Endothelial cell (in vitro differentiated cells): ENCODE measurements around the gene SLC9A3. TPM values are rescaled to one million over a fixed set of nuclear protein-coding genes. Genes with fewer than 3 reads are reported as not detected.

ENCODE experiments used
- DNase-seq: peaks from one replicate; pipeline ENCODE4 v3.0.0; 2021; ENCODE audit warnings: low spot score
- H3K27ac Mint-ChIP-seq: one replicate; pipeline ENCODE4 v1.8.0; 2021; ENCODE audit warnings: mixed read lengths, inconsistent platforms; ENCODE audit not compliant: unreplicated experiment
- H3K27me3 Mint-ChIP-seq: one replicate; pipeline ENCODE4 v1.8.0; 2021; ENCODE audit warnings: mild to moderate bottlenecking, moderate library complexity, mixed read lengths, inconsistent platforms; ENCODE audit not compliant: unreplicated experiment
- H3K36me3 Mint-ChIP-seq: one replicate; pipeline ENCODE4 v1.8.0; 2021; ENCODE audit warnings: mild to moderate bottlenecking, low read depth, mixed read lengths, inconsistent platforms; ENCODE audit not compliant: unreplicated experiment
- H3K4me1 Mint-ChIP-seq: one replicate; pipeline ENCODE4 v1.8.0; 2021; ENCODE audit warnings: mild to moderate bottlenecking, mixed read lengths, inconsistent platforms; ENCODE audit not compliant: unreplicated experiment
- H3K4me3 Mint-ChIP-seq: one replicate; pipeline ENCODE4 v1.8.0; 2021; ENCODE audit warnings: mild to moderate bottlenecking, mixed read lengths, inconsistent platforms; ENCODE audit not compliant: unreplicated experiment
- H3K9me3 Mint-ChIP-seq: one replicate; pipeline ENCODE4 v1.8.0; 2021; ENCODE audit warnings: mixed read lengths, inconsistent platforms; ENCODE audit not compliant: unreplicated experiment
- CTCF ChIP-seq: fragments of 200-600 bp; sonication (generic); IDR thresholded peaks from one replicate; pipeline ENCODE4 v1.5.0; 2021; ENCODE audit warnings: antibody characterized with exemption; ENCODE audit not compliant: unreplicated experiment
- total RNA-seq: library from RNA; stranded (reverse); fragmentation: NEBNext Ultra II Directional; extraction: Animal tissue kit (Norgen Biotek cat#: 25700); gene quantifications from one replicate; pipeline ENCODE4 v1.2.1, GENCODE V29; 2021; ENCODE audit not compliant: unreplicated experiment

Gene SLC9A3
- total RNA-seq, 1 donor from 2014 or later: 1.1 TPM

GRCh38 chr5:462051-462481, 62.2 kb downstream of the SLC9A3 start:
- no peak for TF ChIP-seq CTCF
- DNase-seq: no peak
- H3K36me3 Mint-ChIP-seq: peaks cover 46% of the 10 kb centered on the region
- H3K27me3 Mint-ChIP-seq: peaks cover 3% of the 10 kb centered on the region
- H3K4me1 Mint-ChIP-seq: no peaks in the 10 kb centered on the region
- no peak overlapping the region for H3K4me3 Mint-ChIP-seq
- no peaks in the 10 kb centered on the region for H3K9me3 Mint-ChIP-seq
- H3K27ac Mint-ChIP-seq: no peak overlapping the region

- no peak for TF ChIP-seq CTCF
- Mint-ChIP-seq H3K27ac (no peak overlapping the region), H3K36me3 (peaks cover 44% of the 10 kb centered on the region), H3K4me3 (no peak overlapping the region), H3K9me3 (no peaks in the 10 kb centered on the region), H3K4me1 (no peaks in the 10 kb centered on the region), H3K27me3 (peaks cover 2% of the 10 kb centered on the region)
- DNase-seq: no peak
Measured at GRCh38 chr5:460273-460625, 64.0 kb downstream of the SLC9A3 start.

- H3K4me1 Mint-ChIP-seq: no peaks in the 10 kb centered on the region
- no peak for DNase-seq
Measured at GRCh38 chr5:459562-460272, 64.5 kb downstream of the SLC9A3 start.

GRCh38 chr5:458547-459353, 65.5 kb downstream of the SLC9A3 start:
- Mint-ChIP-seq H3K36me3 (peaks cover 51% of the 10 kb centered on the region), H3K27me3 (peaks cover 2% of the 10 kb centered on the region), H3K9me3 (no peaks in the 10 kb centered on the region), H3K27ac (no peak overlapping the region), H3K4me3 (no peak overlapping the region), H3K4me1 (no peaks in the 10 kb centered on the region)
- DNase-seq: no peak
- no peak for TF ChIP-seq CTCF

More at GRCh38 chr5:459562-460272, 64.5 kb downstream of the SLC9A3 start:
- Mint-ChIP-seq H3K27me3 (peaks cover 2% of the 10 kb centered on the region), H3K36me3 (peaks cover 48% of the 10 kb centered on the region), H3K4me3 (no peak overlapping the region), H3K27ac (no peak overlapping the region), H3K9me3 (no peaks in the 10 kb centered on the region)
- no peak for TF ChIP-seq CTCF
